HCT116 (cell line): ENCODE results near the gene ALKBH7. TPM values are rescaled to one million over a fixed set of nuclear protein-coding genes. Genes with fewer than 3 reads are reported as not detected.

ENCODE experiments used
- ATAC-seq: fragments of 200-7000 bp; cut with Tn5 transposase; 2 replicates; pipeline ENCODE4 v1.9.1; 2020; ENCODE audit warnings: mild to moderate bottlenecking, moderate library complexity
- BruUV-seq: library from RNA; stranded (reverse); fragments of 400-500 nt; replicated peaks from 2 replicates; lab custom pipeline; 2021; lab: Mats Ljungman, UMichigan
- CTCF ChIA-PET: fragments of 300-600 bp; sonication (Branson Sonifier 250); formaldehyde crosslinking; loops from one replicate; lab custom pipeline; 2021; ENCODE audit warnings: antibody characterized with exemption; lab: Charles Lee
- POLR2A ChIA-PET: fragments of 300-600, 350-600 bp; sonication (Branson Sonifier 250); formaldehyde crosslinking; loops from one replicate; lab custom pipeline; 2021; ENCODE audit warnings: antibody characterized with exemption; lab: Charles Lee
- RAD21 ChIA-PET, 2 experiments: fragments of 300-600 bp; sonication (Branson Sonifier 250); formaldehyde crosslinking; loops; one replicate each; lab custom pipeline; 2023; ENCODE audit warnings: low total read pairs in 2 of 2; ENCODE audit not compliant: uncharacterized antibody in 2 of 2, unreplicated experiment in 2 of 2, low non-redundant PET in 1 of 2; lab: Charles Lee
- DNase-seq: peaks from one replicate; pipeline ENCODE4 v3.0.0-alpha.2; 2010; ENCODE audit warnings: low read depth, low spot score
- H2AFZ ChIP-seq: fragments of 200-600 bp; shearing (Covaris generic), sonication (generic); 2 replicates; pipeline ENCODE4 v1.6.1; 2017; ENCODE audit warnings: low read depth, mixed run types, mixed read lengths, antibody characterized with exemption, low read length; ENCODE audit not compliant: poor library complexity, severe bottlenecking
- H3K27ac ChIP-seq: 2 replicates; pipeline ENCODE4 v1.5.1; 2012; ENCODE audit warnings: low read depth, low read length
- H3K27me3 ChIP-seq: fragments of 200-600 bp; sonication (generic); 2 replicates; pipeline ENCODE4 v1.6.1; 2016; ENCODE audit warnings: mixed run types, low read length, mixed read lengths; ENCODE audit not compliant: insufficient read depth
- H3K36me3 ChIP-seq, 2 experiments: fragments of 200-500 bp in 1 of 2; fragments of 200-600 bp in 1 of 2; sonication (Bioruptor generic) in 1 of 2; sonication (generic) in 1 of 2; 2 replicates each; pipeline versions ENCODE4 v1.5.1 to v1.6.1; 2014 to 2016; ENCODE audit warnings: low read length in 2 of 2, inconsistent platforms in 1 of 2, mixed read lengths in 1 of 2, mixed run types in 1 of 2; ENCODE audit not compliant: insufficient read depth in 2 of 2, control insufficient read depth in 1 of 2
- H3K4me1 ChIP-seq, 2 experiments: fragments of 200-600 bp in 1 of 2; sonication (generic) in 1 of 2; 2 replicates each; pipeline versions ENCODE4 v1.5.1 to v1.6.1; 2012 to 2017; ENCODE audit warnings: low read length in 2 of 2, inconsistent platforms in 1 of 2, mild to moderate bottlenecking in 1 of 2, mixed read lengths in 1 of 2, mixed run types in 1 of 2, moderate library complexity in 1 of 2; ENCODE audit not compliant: insufficient read depth in 2 of 2, control insufficient read depth in 1 of 2
- H3K4me2 ChIP-seq: fragments of 200-600 bp; sonication (generic); 2 replicates; pipeline ENCODE4 v1.6.1; 2017; ENCODE audit warnings: mixed run types, low read length, mixed read lengths
- H3K4me3 ChIP-seq, 2 experiments: fragments of 200-600 bp in 1 of 2; sonication (generic) in 1 of 2; replicated peaks in 1 of 2; 2 replicates each; pipeline ENCODE4 v1.5.1; 2011 to 2016; ENCODE audit warnings: low read length in 2 of 2, control low read depth in 1 of 2, low read depth in 1 of 2, mild to moderate bottlenecking in 1 of 2, mixed read lengths in 1 of 2, mixed run types in 1 of 2
- H3K79me2 ChIP-seq: fragments of 200-600 bp; sonication (generic); 2 replicates; pipeline ENCODE4 v1.6.1; 2017; ENCODE audit warnings: mild to moderate bottlenecking, mixed run types, low read length, moderate library complexity, mixed read lengths; ENCODE audit not compliant: insufficient read depth
- H3K9ac ChIP-seq: fragments of 200-600 bp; sonication (generic); 2 replicates; pipeline ENCODE4 v1.6.1; 2016; ENCODE audit warnings: low read length, mixed read lengths
- H3K9me2 ChIP-seq: fragments of 200-600 bp; sonication (generic), shearing (Covaris generic); 2 replicates; pipeline ENCODE4 v1.6.1; 2017; ENCODE audit warnings: mixed run types, mild to moderate bottlenecking, moderate library complexity; ENCODE audit not compliant: insufficient read depth
- H3K9me3 ChIP-seq, 2 experiments: fragments of 200-500 bp in 1 of 2; fragments of 200-600 bp in 1 of 2; sonication (Bioruptor generic) in 1 of 2; sonication (generic) in 1 of 2; 2 replicates each; pipeline ENCODE4 v1.6.1; 2014 to 2017; ENCODE audit warnings: low read length in 2 of 2, mixed read lengths in 2 of 2, inconsistent platforms in 1 of 2, low read depth in 1 of 2, mild to moderate bottlenecking in 1 of 2, mixed run types in 1 of 2, moderate library complexity in 1 of 2; ENCODE audit not compliant: control insufficient read depth in 1 of 2, insufficient read depth in 1 of 2
- H4K20me1 ChIP-seq: fragments of 200-600 bp; sonication (generic), shearing (Covaris generic); 2 replicates; pipeline ENCODE4 v1.6.1; 2017; ENCODE audit warnings: mixed run types, mild to moderate bottlenecking, moderate library complexity; ENCODE audit not compliant: insufficient read depth
- ATF3 ChIP-seq: IDR thresholded peaks from 2 replicates; pipeline ENCODE4 v1.6.1; 2012
- JUND ChIP-seq: IDR thresholded peaks from 2 replicates; pipeline ENCODE4 v1.6.1; 2012
- POLR2A ChIP-seq: IDR thresholded peaks from 2 replicates; pipeline ENCODE4 v1.7.0; 2011; ENCODE audit warnings: borderline replicate concordance; ENCODE audit not compliant: insufficient read depth, insufficient read length; ENCODE audit errors: extremely low read depth
- RAD21 ChIP-seq: IDR thresholded peaks from 2 replicates; pipeline ENCODE4 v1.6.1; 2012; ENCODE audit warnings: low read depth, mild to moderate bottlenecking
- intact Hi-C: fragments of 100-400 bp; cut with micrococcal nuclease; formaldehyde crosslinking; loops from 2 replicates; pipeline ENCODE4 v1.10.0; 2022
- total RNA-seq: library from RNA; stranded (reverse); gene quantifications from one replicate; pipeline ENCODE4 v1.2.1, GENCODE V29; 2021; ENCODE audit not compliant: unreplicated experiment

ALKBH7 gene
- total RNA-seq, 1 experiment from 2014 or later = 57.1 TPM

- ChIA-PET RAD21 (no interaction called here), CTCF (no interaction called here), POLR2A (no interaction called here)
- Histone ChIP-seq H3K4me3 (no peak overlapping the region), H4K20me1 (no peaks in the 10 kb centered on the region), H3K9ac (no peak overlapping the region), H2AFZ (no peak overlapping the region), H3K79me2 (peaks cover 5% of the 10 kb centered on the region; the same call in 1 of the 2 replicates), H3K4me2 (no peak overlapping the region), H3K9me3 (peaks cover 0 to 6% of the 10 kb centered on the region in 2 experiments; a peak in 1 of 4 replicates), H3K36me3 (no peaks in the 10 kb centered on the region), H3K4me1 (peaks cover 0 to 14% of the 10 kb centered on the region in 2 experiments; a peak in 3 of 4 replicates), H3K27ac (no peak overlapping the region), H3K27me3 (no peaks in the 10 kb centered on the region), H3K9me2 (no peaks in the 10 kb centered on the region)
- no peak for TF ChIP-seq POLR2A
- TF ChIP-seq JUND = no peak
- ATAC-seq (no peak), DNase-seq (no peak)
- intact Hi-C loops = no loop called here
- BruUV-seq = no TSS peak
Measured at GRCh38 chr19:6357174-6357573, 15.4 kb upstream of the ALKBH7 start.

GRCh38 chr19:6358003-6358402 is 14.6 kb upstream of the ALKBH7 start:
- ChIA-PET RAD21 (no interaction called here), CTCF (interaction anchor here (0.6 kb wide), 2 partner anchors 159 to 173 kb away, joined by 3 read pairs; no protein-coding TSS in a partner anchor), POLR2A (no interaction called here)
- Histone ChIP-seq H3K27me3 (no peaks in the 10 kb centered on the region), H3K9me3 (no peaks in the 10 kb centered on the region), H3K79me2 (peaks cover 13% of the 10 kb centered on the region; the same call in 1 of the 2 replicates), H3K4me1 (peaks cover 0 to 22% of the 10 kb centered on the region in 2 experiments), H3K36me3 (no peaks in the 10 kb centered on the region), H3K9me2 (no peaks in the 10 kb centered on the region), H3K27ac (no peak overlapping the region), H3K4me2 (no peak overlapping the region), H3K4me3 (no peak overlapping the region), H4K20me1 (no peaks in the 10 kb centered on the region), H3K9ac (no peak overlapping the region), H2AFZ (no peak overlapping the region)
- intact Hi-C loops = no loop called here
- TF ChIP-seq ATF3 (no peak), RAD21 (no peak)
- no TSS peak for BruUV-seq
- DNase-seq (no peak), ATAC-seq (no peak)
